ENCODE measurements around the gene WDR5. TPM values are rescaled to one million over a fixed set of nuclear protein-coding genes. Genes with fewer than 3 reads are reported as not detected.

The WDR5 gene
- total and polyA plus RNA-seq, 4 experiments from 2014 or later, result 14.6 to 32.7 (median 23.4) TPM

DNA sequence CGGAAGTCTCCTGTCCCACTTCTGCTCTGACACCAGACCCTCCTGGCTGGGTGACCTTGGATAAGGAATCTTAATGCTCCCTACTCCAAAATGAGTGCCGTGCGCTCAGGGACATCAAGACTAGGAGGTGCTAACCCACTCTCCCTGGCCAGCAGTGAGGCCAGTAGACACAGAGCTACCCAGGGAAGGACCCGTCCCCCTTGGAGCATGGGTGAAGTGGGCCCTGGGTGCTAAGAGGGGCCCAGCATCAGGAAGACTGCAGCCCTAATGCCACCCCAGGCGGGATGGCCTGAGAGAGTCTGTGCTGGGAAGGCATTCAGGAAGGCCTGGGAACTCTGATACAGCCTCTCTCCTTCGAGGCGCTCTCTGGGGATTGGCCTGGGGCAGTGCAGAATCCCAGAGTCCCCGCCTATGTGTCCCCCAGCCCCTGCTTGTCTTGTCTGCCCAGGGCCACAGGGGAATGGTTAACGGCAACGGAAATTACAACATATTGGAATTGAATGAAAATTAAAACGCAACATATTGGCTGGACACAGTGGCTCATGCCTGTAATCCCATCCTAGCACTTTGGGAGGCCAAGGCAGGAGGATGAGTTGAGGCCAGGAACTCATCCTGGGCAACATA lies 58.1 kb downstream of the WDR5 start:
- H3K4me1 ChIP-seq (ENCODE audit: insufficient read depth, low read length), result peaks cover 31% of the 10 kb centered on the region
- Mint-ChIP-seq H3K4me1 (peaks cover 21 to 42% (median 25%) of the 10 kb centered on the region in 4 donors), H3K27ac (peak overlapping the region in 1 of 7 donors; percentile 29), H3K36me3 (no peaks in the 10 kb centered on the region), H3K9me3 (peaks cover 0 to 5% (median 0%) of the 10 kb centered on the region in 8 donors), H3K4me3 (no peak overlapping the region), H3K27me3 (no peaks in the 10 kb centered on the region)
- H3K27ac ChIP-seq (ENCODE audit: low read depth, low read length), result no peak overlapping the region
- ChIA-PET CTCF (ENCODE audit: partially characterized antibody) (no interaction called here), POLR2A (ENCODE audit: partially characterized antibody) (interaction anchor here (0.7 to 1.2 kb wide), 2 partner anchors 28 to 29 kb away, joined by 3 to 6 read pairs; partner anchors contain the start of gene RNU6ATAC)
- H3K27me3 ChIP-seq (ENCODE audit: insufficient read depth, low read length), result no peaks in the 10 kb centered on the region
- no peak overlapping the region for H3K4me3 ChIP-seq (ENCODE audit: low read length in 2 of 2)
- no peaks in the 10 kb centered on the region for H3K36me3 ChIP-seq (ENCODE audit: insufficient read depth, low read length)
- H3K9me3 ChIP-seq (ENCODE audit: control insufficient read depth in 1 of 2, low read length in 2 of 2), result no peaks in the 10 kb centered on the region
- intact Hi-C loops (cut with micrococcal nuclease), result no loop called here
- no peak for DNase-seq

DNA sequence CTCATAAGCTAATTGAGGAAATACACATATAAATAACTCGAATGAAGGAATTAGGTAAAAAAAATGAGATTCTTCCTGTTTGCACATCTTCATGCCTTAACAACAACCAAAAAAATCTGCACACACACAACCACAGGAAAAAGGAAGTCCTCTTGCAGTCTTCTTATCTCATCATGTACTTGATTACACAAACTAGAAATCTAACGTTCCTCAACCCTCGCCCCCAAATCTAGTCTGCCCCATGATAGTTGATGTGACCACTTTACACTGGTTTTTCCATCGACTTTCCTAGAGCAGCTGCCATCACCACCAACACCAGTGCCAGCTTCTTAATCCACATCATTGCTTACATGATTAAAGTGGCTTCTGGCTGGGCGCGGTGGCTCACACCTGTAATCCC lies 59.7 kb downstream of the WDR5 start:
- Mint-ChIP-seq H3K27me3 (no peaks in the 10 kb centered on the region), H3K27ac (peak overlapping the region; percentile 0 to 69 (median 2)), H3K4me3 (peak overlapping the region in 7 of 8 donors; percentile 13 to 90 (median 73)), H3K36me3 (no peaks in the 10 kb centered on the region), H3K4me1 (peaks cover 20 to 36% (median 26%) of the 10 kb centered on the region in 4 donors), H3K9me3 (peaks cover 0 to 4% (median 0%) of the 10 kb centered on the region in 8 donors)
- no peaks in the 10 kb centered on the region for H3K27me3 ChIP-seq (ENCODE audit: insufficient read depth, low read length)
- H3K36me3 ChIP-seq (ENCODE audit: insufficient read depth, low read length), result no peaks in the 10 kb centered on the region
- peak in 4 of 5 donors; percentile 9 to 20 (median 16) for DNase-seq
- no peak overlapping the region for H3K27ac ChIP-seq (ENCODE audit: low read depth, low read length)
- ChIA-PET POLR2A (ENCODE audit: partially characterized antibody) (interaction anchor here (0.7 to 1.7 kb wide), 4 partner anchors 31 to 196 kb away, joined by 3 to 6 read pairs (median 4); partner anchors contain the start of gene RNU6ATAC), CTCF (ENCODE audit: partially characterized antibody) (interaction anchor here (0.8 to 3.3 kb wide), 7 partner anchors 9 to 1281 kb away, joined by 3 to 17 read pairs (median 3); no protein-coding TSS in a partner anchor)
- no peaks in the 10 kb centered on the region for H3K9me3 ChIP-seq (ENCODE audit: control insufficient read depth in 1 of 2, low read length in 2 of 2)
- H3K4me1 ChIP-seq (ENCODE audit: insufficient read depth, low read length), result peaks cover 31% of the 10 kb centered on the region
- H3K4me3 ChIP-seq (ENCODE audit: low read length in 2 of 2), result no peak overlapping the region
- intact Hi-C loops (cut with micrococcal nuclease), result no loop called here

GRCh38 chr9:134196911-134197310 lies 61.0 kb downstream of the WDR5 start:
- peaks cover 18 to 36% (median 25%) of the 10 kb centered on the region in 4 donors for H3K4me1 Mint-ChIP-seq
- no peak overlapping the region for H3K4me3 ChIP-seq (ENCODE audit: low read length in 2 of 2)
- no peaks in the 10 kb centered on the region for H3K27me3 ChIP-seq (ENCODE audit: insufficient read depth, low read length)
- no peaks in the 10 kb centered on the region for H3K36me3 Mint-ChIP-seq
- peaks cover 31% of the 10 kb centered on the region for H3K4me1 ChIP-seq (ENCODE audit: insufficient read depth, low read length)
- no peaks in the 10 kb centered on the region for H3K27me3 Mint-ChIP-seq
- POLR2A ChIA-PET (ENCODE audit: partially characterized antibody), result interaction anchor here (0.9 to 1.7 kb wide), 4 partner anchors 11 to 259 kb away, joined by 3 to 6 read pairs (median 4); partner anchors contain the start of gene RNU6ATAC
- no peaks in the 10 kb centered on the region for H3K9me3 ChIP-seq (ENCODE audit: control insufficient read depth in 1 of 2, low read length in 2 of 2)
- no peaks in the 10 kb centered on the region for H3K36me3 ChIP-seq (ENCODE audit: insufficient read depth, low read length)
- no peak for DNase-seq
- CTCF ChIA-PET (ENCODE audit: partially characterized antibody), result interaction anchor here (3.3 kb wide), 1 partner anchor 26 kb away, joined by 17 read pairs; no protein-coding TSS in a partner anchor
- no peak overlapping the region for H3K27ac ChIP-seq (ENCODE audit: low read depth, low read length)
- peaks cover 0 to 4% (median 0%) of the 10 kb centered on the region in 8 donors for H3K9me3 Mint-ChIP-seq
- intact Hi-C loops (cut with micrococcal nuclease), result no loop called here
- peak overlapping the region in 3 of 7 donors; percentile 24 to 57 (median 37) for H3K27ac Mint-ChIP-seq
- peak overlapping the region in 1 of 8 donors; percentile 18 for H3K4me3 Mint-ChIP-seq

DNA sequence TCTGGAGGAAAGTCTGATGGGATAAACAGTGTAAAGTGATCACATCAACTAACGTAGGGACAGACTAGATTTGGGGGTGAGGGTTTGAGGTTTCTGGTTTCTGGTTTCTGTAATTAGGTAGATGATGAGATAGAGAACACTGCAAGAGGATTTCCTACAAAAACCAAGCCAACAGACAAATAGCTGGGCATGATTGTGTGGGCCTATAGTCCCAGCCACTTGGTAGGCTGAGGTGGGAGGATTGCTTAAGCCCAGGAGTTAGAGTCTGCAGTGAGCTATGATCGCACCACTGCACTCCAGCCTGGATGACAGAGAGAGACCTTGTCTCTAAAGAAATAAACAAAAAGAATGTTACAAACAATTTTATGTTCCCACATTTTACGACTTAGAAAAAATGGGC lies 62.9 kb downstream of the WDR5 start:
- ChIA-PET POLR2A (ENCODE audit: partially characterized antibody) (no interaction called here), CTCF (ENCODE audit: partially characterized antibody) (interaction anchor here (1.0 kb wide), 1 partner anchor 193 kb away, joined by 3 read pairs; no protein-coding TSS in a partner anchor)
- H3K4me3 ChIP-seq (ENCODE audit: low read length in 2 of 2), result no peak overlapping the region
- DNase-seq, result no peak
- no peaks in the 10 kb centered on the region for H3K27me3 Mint-ChIP-seq
- intact Hi-C loops (cut with micrococcal nuclease), result no loop called here
- no peak overlapping the region for H3K27ac ChIP-seq (ENCODE audit: low read depth, low read length)
- peaks cover 31% of the 10 kb centered on the region for H3K4me1 ChIP-seq (ENCODE audit: insufficient read depth, low read length)
- H3K9me3 Mint-ChIP-seq, result peaks cover 0 to 9% (median 5%) of the 10 kb centered on the region in 8 donors
- peak overlapping the region in 5 of 7 donors; percentile 4 to 74 (median 19) for H3K27ac Mint-ChIP-seq
- H3K9me3 ChIP-seq (ENCODE audit: control insufficient read depth in 1 of 2, low read length in 2 of 2), result no peaks in the 10 kb centered on the region
- H3K36me3 ChIP-seq (ENCODE audit: insufficient read depth, low read length), result no peaks in the 10 kb centered on the region
- peak overlapping the region in 5 of 8 donors; percentile 1 to 63 (median 47) for H3K4me3 Mint-ChIP-seq
- H3K36me3 Mint-ChIP-seq, result no peaks in the 10 kb centered on the region
- no peaks in the 10 kb centered on the region for H3K27me3 ChIP-seq (ENCODE audit: insufficient read depth, low read length)
- H3K4me1 Mint-ChIP-seq, result peaks cover 16 to 36% (median 25%) of the 10 kb centered on the region in 4 donors

DNA sequence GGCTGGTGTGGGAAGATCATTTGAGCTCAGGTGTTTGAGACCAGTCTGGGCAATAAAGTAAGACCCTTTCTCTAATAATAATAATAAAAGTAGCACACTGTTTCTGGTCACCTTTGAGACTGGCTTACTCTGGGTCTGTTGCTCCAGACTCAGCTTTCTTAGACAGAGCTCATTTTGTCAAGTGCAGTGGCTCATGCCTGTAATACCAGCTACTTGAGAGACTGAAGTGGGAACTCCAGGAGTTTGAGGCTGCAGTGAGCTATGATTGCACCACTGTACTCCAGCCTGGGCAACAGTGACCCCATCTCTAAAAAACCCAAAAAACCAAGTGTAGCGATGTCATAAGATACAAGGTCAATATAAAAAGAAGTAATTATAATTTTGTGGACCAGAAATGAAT lies 64.8 kb downstream of the WDR5 start:
- intact Hi-C loops (cut with micrococcal nuclease), result no loop called here
- no peak overlapping the region for H3K27ac ChIP-seq (ENCODE audit: low read depth, low read length)
- no peak overlapping the region for H3K4me3 Mint-ChIP-seq
- no peaks in the 10 kb centered on the region for H3K9me3 ChIP-seq (ENCODE audit: control insufficient read depth in 1 of 2, low read length in 2 of 2)
- no peaks in the 10 kb centered on the region for H3K27me3 Mint-ChIP-seq
- H3K36me3 Mint-ChIP-seq, result no peaks in the 10 kb centered on the region
- H3K27me3 ChIP-seq (ENCODE audit: insufficient read depth, low read length), result no peaks in the 10 kb centered on the region
- no peak overlapping the region for H3K27ac Mint-ChIP-seq
- H3K36me3 ChIP-seq (ENCODE audit: insufficient read depth, low read length), result no peaks in the 10 kb centered on the region
- peaks cover 12 to 29% (median 21%) of the 10 kb centered on the region in 4 donors for H3K4me1 Mint-ChIP-seq
- DNase-seq, result no peak
- CTCF ChIA-PET (ENCODE audit: partially characterized antibody), result interaction anchor here (1.8 kb wide), 1 partner anchor 30 kb away, joined by 5 read pairs; no protein-coding TSS in a partner anchor
- H3K4me3 ChIP-seq (ENCODE audit: low read length in 2 of 2), result no peak overlapping the region
- POLR2A ChIA-PET (ENCODE audit: partially characterized antibody), result interaction anchor here (0.9 kb wide), 1 partner anchor 10 kb away, joined by 4 read pairs; no protein-coding TSS in a partner anchor
- peaks cover 0 to 14% (median 7%) of the 10 kb centered on the region in 8 donors for H3K9me3 Mint-ChIP-seq
- H3K4me1 ChIP-seq (ENCODE audit: insufficient read depth, low read length), result peaks cover 14% of the 10 kb centered on the region

- peaks cover 0 to 14% (median 7%) of the 10 kb centered on the region in 8 donors for H3K9me3 Mint-ChIP-seq
These were observed 67.3 kb downstream of the WDR5 start for GRCh38 chr9:134203224-134203623.

GRCh38 chr9:134204041-134204440 lies 68.2 kb downstream of the WDR5 start:
- CTCF ChIA-PET (ENCODE audit: partially characterized antibody), result no interaction called here
- H3K36me3 ChIP-seq (ENCODE audit: insufficient read depth, low read length), result no peaks in the 10 kb centered on the region
- no peak overlapping the region for H3K4me3 ChIP-seq (ENCODE audit: low read length in 2 of 2)
- no peaks in the 10 kb centered on the region for H3K9me3 ChIP-seq (ENCODE audit: control insufficient read depth in 1 of 2, low read length in 2 of 2)
- H3K27me3 Mint-ChIP-seq, result no peaks in the 10 kb centered on the region
- POLR2A ChIA-PET (ENCODE audit: partially characterized antibody), result no interaction called here
- peaks cover 0 to 4% (median 2%) of the 10 kb centered on the region in 4 donors for H3K4me1 Mint-ChIP-seq
- DNase-seq, result no peak
- no peak overlapping the region for H3K27ac ChIP-seq (ENCODE audit: low read depth, low read length)
- H3K27ac Mint-ChIP-seq, result no peak overlapping the region
- peaks cover 0 to 14% (median 7%) of the 10 kb centered on the region in 8 donors for H3K9me3 Mint-ChIP-seq
- H3K36me3 Mint-ChIP-seq, result no peaks in the 10 kb centered on the region
- intact Hi-C loops (cut with micrococcal nuclease), result no loop called here
- no peak overlapping the region for H3K4me3 Mint-ChIP-seq
- no peaks in the 10 kb centered on the region for H3K27me3 ChIP-seq (ENCODE audit: insufficient read depth, low read length)
- no peaks in the 10 kb centered on the region for H3K4me1 ChIP-seq (ENCODE audit: insufficient read depth, low read length)

More at GRCh38 chr9:134203224-134203623, 67.3 kb downstream of the WDR5 start:
- H3K4me3 Mint-ChIP-seq, result no peak overlapping the region
- intact Hi-C loops (cut with micrococcal nuclease), result no loop called here
- DNase-seq, result no peak
- POLR2A ChIA-PET (ENCODE audit: partially characterized antibody), result no interaction called here
- Histone ChIP-seq H3K36me3 (ENCODE audit: insufficient read depth, low read length) (no peaks in the 10 kb centered on the region), H3K4me3 (ENCODE audit: low read length in 2 of 2) (no peak overlapping the region), H3K27ac (ENCODE audit: low read depth, low read length) (no peak overlapping the region), H3K27me3 (ENCODE audit: insufficient read depth, low read length) (no peaks in the 10 kb centered on the region), H3K9me3 (ENCODE audit: control insufficient read depth in 1 of 2, low read length in 2 of 2) (no peaks in the 10 kb centered on the region), H3K4me1 (ENCODE audit: insufficient read depth, low read length) (peaks cover 7% of the 10 kb centered on the region)
- CTCF ChIA-PET (ENCODE audit: partially characterized antibody), result no interaction called here
- H3K36me3 Mint-ChIP-seq, result no peaks in the 10 kb centered on the region
- peaks cover 5 to 12% (median 8%) of the 10 kb centered on the region in 4 donors for H3K4me1 Mint-ChIP-seq
- no peak overlapping the region for H3K27ac Mint-ChIP-seq
- no peaks in the 10 kb centered on the region for H3K27me3 Mint-ChIP-seq
